Type B pancreatic cell (in vitro differentiated cells): ENCODE measurements around the gene ZNF691. TPM values are rescaled to one million over a fixed set of nuclear protein-coding genes. Genes with fewer than 3 reads are reported as not detected.
"Not testable (repeated sequence)": the region's sequence is repeated elsewhere in the genome, so short reads cannot be mapped to it uniquely, and the experiment has no call there.

Source experiments
- DNase-seq: peaks from one replicate; pipeline ENCODE4 v3.0.0; 2021; ENCODE audit warnings: mixed read lengths; ENCODE audit not compliant: unreplicated experiment; ENCODE audit errors: extremely low spot score
- H3K27ac Mint-ChIP-seq: 2 replicates; pipeline ENCODE4 v1.8.0; 2021; ENCODE audit warnings: mild to moderate bottlenecking, mixed read lengths
- H3K27me3 Mint-ChIP-seq: 2 replicates; pipeline ENCODE4 v1.8.0; 2021; ENCODE audit warnings: mixed read lengths
- H3K36me3 Mint-ChIP-seq: 2 replicates; pipeline ENCODE4 v1.8.0; 2021; ENCODE audit warnings: mixed read lengths
- H3K4me1 Mint-ChIP-seq: one replicate; pipeline ENCODE4 v1.8.0; 2021; ENCODE audit warnings: mixed read lengths; ENCODE audit not compliant: unreplicated experiment
- H3K4me3 Mint-ChIP-seq: 2 replicates; pipeline ENCODE4 v1.8.0; 2021; ENCODE audit warnings: mild to moderate bottlenecking, mixed read lengths
- H3K9me3 Mint-ChIP-seq: 2 replicates; pipeline ENCODE4 v1.8.0; 2021; ENCODE audit warnings: mixed read lengths
- total RNA-seq: library from RNA; stranded (reverse); gene quantifications from 2 replicates; pipeline ENCODE4 v1.2.1, GENCODE V29; 2021; ENCODE audit warnings: low replicate concordance
- TF ChIP-seq, protein P1 (sequence below): fragments of 200-600 bp; sonication (generic); conservative IDR thresholded peaks from 2 replicates; pipeline ENCODE4 v1.5.0; 2021; ENCODE audit warnings: antibody characterized with exemption, mild to moderate bottlenecking

ZNF691 gene
- total RNA-seq, 1 donor from 2014 or later, result 18.0 TPM

- TF ChIP-seq, protein P1, sequence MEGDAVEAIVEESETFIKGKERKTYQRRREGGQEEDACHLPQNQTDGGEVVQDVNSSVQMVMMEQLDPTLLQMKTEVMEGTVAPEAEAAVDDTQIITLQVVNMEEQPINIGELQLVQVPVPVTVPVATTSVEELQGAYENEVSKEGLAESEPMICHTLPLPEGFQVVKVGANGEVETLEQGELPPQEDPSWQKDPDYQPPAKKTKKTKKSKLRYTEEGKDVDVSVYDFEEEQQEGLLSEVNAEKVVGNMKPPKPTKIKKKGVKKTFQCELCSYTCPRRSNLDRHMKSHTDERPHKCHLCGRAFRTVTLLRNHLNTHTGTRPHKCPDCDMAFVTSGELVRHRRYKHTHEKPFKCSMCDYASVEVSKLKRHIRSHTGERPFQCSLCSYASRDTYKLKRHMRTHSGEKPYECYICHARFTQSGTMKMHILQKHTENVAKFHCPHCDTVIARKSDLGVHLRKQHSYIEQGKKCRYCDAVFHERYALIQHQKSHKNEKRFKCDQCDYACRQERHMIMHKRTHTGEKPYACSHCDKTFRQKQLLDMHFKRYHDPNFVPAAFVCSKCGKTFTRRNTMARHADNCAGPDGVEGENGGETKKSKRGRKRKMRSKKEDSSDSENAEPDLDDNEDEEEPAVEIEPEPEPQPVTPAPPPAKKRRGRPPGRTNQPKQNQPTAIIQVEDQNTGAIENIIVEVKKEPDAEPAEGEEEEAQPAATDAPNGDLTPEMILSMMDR, result no peak
- H3K27ac Mint-ChIP-seq, result no peak overlapping the region
- no peaks in the 10 kb centered on the region for H3K27me3 Mint-ChIP-seq
These were observed 42.9 kb downstream of the ZNF691 start for GRCh38 chr1:42889264-42889663.

GRCh38 chr1:42891465-42892138 is 45.2 kb downstream of the ZNF691 start:
- peaks cover 4% of the 10 kb centered on the region for H3K27me3 Mint-ChIP-seq
- no peaks in the 10 kb centered on the region for H3K4me1 Mint-ChIP-seq
- DNase-seq, result no peak
- H3K4me3 Mint-ChIP-seq, result no peak overlapping the region
- H3K36me3 Mint-ChIP-seq, result no peaks in the 10 kb centered on the region
- TF ChIP-seq, protein P1, result no peak
- H3K9me3 Mint-ChIP-seq, result no peaks in the 10 kb centered on the region
- H3K27ac Mint-ChIP-seq, result no peak overlapping the region

More at GRCh38 chr1:42889264-42889663, 42.9 kb downstream of the ZNF691 start:
- Mint-ChIP-seq H3K4me3 (no peak overlapping the region), H3K9me3 (no peaks in the 10 kb centered on the region), H3K36me3 (no peaks in the 10 kb centered on the region), H3K4me1 (no peaks in the 10 kb centered on the region)
- DNase-seq, result no peak

- not testable (repeated sequence) for DNase-seq, H3K4me3 Mint-ChIP-seq, H3K36me3 Mint-ChIP-seq, H3K4me1 Mint-ChIP-seq, H3K27me3 Mint-ChIP-seq, H3K9me3 Mint-ChIP-seq, H3K27ac Mint-ChIP-seq
These were observed 53.5 kb downstream of the ZNF691 start for GRCh38 chr1:42899960-42900359.

Other genes starting within 250 kb of the ZNF691 start
- gene PPIH, start 188.2 kb upstream of the ZNF691 start, total RNA-seq, result 42.5 and 58.9 TPM in 2 replicates
- 508 and 709 TPM in 2 replicates for gene YBX1, start 164.2 kb upstream of the ZNF691 start, total RNA-seq
- 0.33 and 2.3 TPM in 2 replicates for gene CLDN19, start 106.4 kb upstream of the ZNF691 start, total RNA-seq
- gene P3H1, start 79.6 kb upstream of the ZNF691 start, total RNA-seq, result 30.7 and 77.2 TPM in 2 replicates
- 5.9 and 9.1 TPM in 2 replicates for gene C1orf50, start 79.4 kb upstream of the ZNF691 start, total RNA-seq
- 0.41 and 0.57 TPM in 2 replicates for gene TMEM269, start 61.6 kb upstream of the ZNF691 start, total RNA-seq
- 8.4 and 10.3 TPM in 2 replicates for gene ERMAP, start 29.5 kb upstream of the ZNF691 start, total RNA-seq
- gene SVBP, start 29.2 kb upstream of the ZNF691 start, total RNA-seq, result 31.3 and 42.9 TPM in 2 replicates
- gene SLC2A1, start 112.3 kb downstream of the ZNF691 start, total RNA-seq, result 192 and 706 TPM in 2 replicates